ENCODE data around the gene CLSTN2. TPM values are rescaled to one million over a fixed set of nuclear protein-coding genes. Genes with fewer than 3 reads are reported as not detected.

The CLSTN2 gene
- total RNA-seq, 1 experiment from 2014 or later, result 0.68 TPM

DNA sequence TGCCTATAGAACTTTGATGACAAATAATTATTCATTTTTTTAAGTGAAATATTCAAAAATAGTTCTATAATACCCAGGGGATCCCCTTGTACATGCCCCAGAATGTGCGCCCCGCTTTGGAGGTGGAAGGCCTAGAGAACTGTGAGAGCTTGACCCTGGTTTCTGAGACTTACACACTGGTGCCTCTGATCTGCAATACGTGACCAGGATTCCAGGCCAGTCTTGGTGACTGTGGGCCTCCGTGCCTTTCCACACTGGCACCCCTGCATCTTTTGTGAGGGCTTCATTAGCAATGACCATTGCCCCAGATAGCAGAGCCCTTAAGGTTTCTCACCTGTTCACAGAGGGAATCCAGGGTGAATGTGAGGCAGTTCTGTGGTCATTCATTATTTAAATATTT, 44.0 kb downstream of the CLSTN2 start:
- no peaks in the 10 kb centered on the region for H3K9me3 ChIP-seq (ENCODE audit: control insufficient read depth, low read depth, low read length)
- H2AK5ac ChIP-seq (ENCODE audit: insufficient read length, low read length), result no peak overlapping the region
- H3K9ac ChIP-seq (ENCODE audit: extremely low read depth, insufficient read length, low read length), result no peak overlapping the region
- no peak overlapping the region for H2BK15ac ChIP-seq (ENCODE audit: low read depth, low read length)
- H3K9me3 Mint-ChIP-seq, result no peaks in the 10 kb centered on the region
- no peaks in the 10 kb centered on the region for H3K4me1 ChIP-seq (ENCODE audit: insufficient read depth, low read length)
- TF ChIP-seq CTCF (conservative IDR thresholded peaks at IDR 0.05), result no peak
- no peak overlapping the region for H4K5ac ChIP-seq (ENCODE audit: insufficient read length, low read depth, low read length)
- no peak overlapping the region for H3K56ac ChIP-seq (ENCODE audit: insufficient read length, low read depth, low read length)
- peaks cover 3% of the 10 kb centered on the region for H3K27me3 Mint-ChIP-seq (ENCODE audit: low read depth)
- H3K23me2 ChIP-seq (ENCODE audit: insufficient read length, low read depth, low read length, poor library complexity, severe bottlenecking), result no peaks in the 10 kb centered on the region
- H3T11ph ChIP-seq (ENCODE audit: low read length), result no peak overlapping the region
- H3K27ac Mint-ChIP-seq, result no peak overlapping the region
- no peak overlapping the region for H2AFZ ChIP-seq (ENCODE audit: low read length)
- H3K18ac ChIP-seq (ENCODE audit: insufficient read length, low read depth, low read length), result no peak overlapping the region
- no peaks in the 10 kb centered on the region for H3K36me3 Mint-ChIP-seq (ENCODE audit: insufficient read depth in 1 of 3, low read depth in 3 of 3)
- no peak overlapping the region for H3K14ac ChIP-seq (ENCODE audit: insufficient read depth, low read length)
- H2BK5ac ChIP-seq (ENCODE audit: insufficient read length, low read length), result no peak overlapping the region
- H3K4me1 Mint-ChIP-seq, result no peaks in the 10 kb centered on the region
- H2BK12ac ChIP-seq (ENCODE audit: insufficient read length, low read depth, low read length), result no peak overlapping the region
- H3K4me2 ChIP-seq (ENCODE audit: insufficient read depth, insufficient read length, low read length), result no peak overlapping the region
- H4K20me1 ChIP-seq (ENCODE audit: control insufficient read depth, insufficient read depth, insufficient read length), result no peaks in the 10 kb centered on the region
- no peak overlapping the region for H4K91ac ChIP-seq (ENCODE audit: insufficient read length, low read depth, low read length)
- H4K8ac ChIP-seq (replicated peaks; ENCODE audit: insufficient read length, low read depth, low read length), result no peak overlapping the region
- H3K27ac ChIP-seq (ENCODE audit: insufficient read length, low read depth, low read length), result no peak overlapping the region
- no peak overlapping the region for H2BK120ac ChIP-seq (ENCODE audit: low read depth, low read length, poor library complexity, severe bottlenecking)
- no peaks in the 10 kb centered on the region for H3K27me3 ChIP-seq (ENCODE audit: insufficient read depth, low read length)
- H3K79me1 ChIP-seq (ENCODE audit: insufficient read depth, low read depth, low read length, poor library complexity, severe bottlenecking), result no peaks in the 10 kb centered on the region
- no peak overlapping the region for H3K4me3 Mint-ChIP-seq
- no CpG with 5 or more reads among the region's 4 CpGs for WGBS (ENCODE audit: extremely low coverage, insufficient read length, low lambda C conversion rate)
- no peaks in the 10 kb centered on the region for H3K79me2 ChIP-seq (ENCODE audit: insufficient read depth, low read length)
- peak; percentile 4 for DNase-seq
- no peak overlapping the region for H3K23ac ChIP-seq (ENCODE audit: insufficient read length, low read depth, low read length)
- no peak overlapping the region for H3K4ac ChIP-seq (ENCODE audit: low read depth, low read length)
- no peak overlapping the region for H2BK20ac ChIP-seq (ENCODE audit: low read depth, low read length, poor library complexity, severe bottlenecking)

Data from H9 (cell line).